ENCODE data around the gene ST3GAL4. TPM values are rescaled to one million over a fixed set of nuclear protein-coding genes. Genes with fewer than 3 reads are reported as not detected.

The ST3GAL4 gene
- polyA plus RNA-seq, 1 of the 3 experiments (the other 2 are of a cell fraction), result 32.0 TPM

DNA sequence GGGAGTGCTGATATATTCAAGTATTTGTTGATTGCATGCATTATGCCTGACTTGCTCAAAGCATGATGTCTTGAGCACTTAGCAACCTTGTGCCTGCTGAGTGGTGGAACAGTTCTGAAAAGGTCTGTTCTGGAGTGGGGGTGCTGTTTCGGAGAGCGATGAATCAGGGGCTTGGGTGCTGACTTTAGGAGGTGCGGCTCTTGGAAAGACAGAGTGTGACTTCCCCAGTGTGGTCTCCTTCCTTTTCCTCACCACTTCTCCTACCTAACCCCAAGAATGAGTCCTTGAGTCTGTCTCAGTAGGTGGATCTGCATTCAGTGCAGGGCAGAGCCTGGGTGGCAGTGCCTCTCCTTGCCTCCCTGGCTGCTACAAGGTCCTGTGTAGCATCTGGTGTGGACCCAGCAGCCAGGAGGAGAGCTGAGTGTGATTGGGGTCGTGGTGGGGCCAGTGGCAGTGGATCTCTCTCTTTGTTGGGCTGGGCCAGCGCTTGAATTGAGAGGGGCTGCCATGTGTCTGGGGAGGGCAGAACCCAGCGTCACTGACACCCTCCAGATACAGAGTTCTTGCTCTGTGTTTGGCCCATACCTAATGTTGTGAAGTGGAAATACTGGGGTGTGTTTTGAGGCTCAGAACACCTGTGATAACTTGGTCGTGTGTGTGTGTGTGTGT lies 35.9 kb downstream of the ST3GAL4 start:
- no peak overlapping the region for H3K9ac ChIP-seq
- H3K4me3 ChIP-seq (ENCODE audit: low read depth in 2 of 2, low read length in 1 of 2), result no peak overlapping the region
- CTCF ChIA-PET, result interaction anchor here (3.1 kb wide), 1 partner anchor 81 kb away, joined by 11 read pairs; no protein-coding TSS in a partner anchor
- H3K9me2 ChIP-seq, result no peaks in the 10 kb centered on the region
- H3K27me3 ChIP-seq (ENCODE audit: insufficient read depth), result no peaks in the 10 kb centered on the region
- H4K20me1 ChIP-seq (ENCODE audit: insufficient read depth), result no peaks in the 10 kb centered on the region
- no peak overlapping the region; a peak in 1 of 4 replicates for H3K27ac ChIP-seq (ENCODE audit: low read depth in 2 of 2, low read length in 1 of 2)
- no peak overlapping the region for H3K4me2 ChIP-seq
- no peaks in the 10 kb centered on the region for H3F3A ChIP-seq (replicated peaks; ENCODE audit: insufficient read depth)
- WGBS (ENCODE audit: low lambda C conversion rate), result 88% methylated on average over 7 of the region's 7 CpGs
- TF ChIP-seq TAF1 (IDR thresholded peaks at IDR 0.05; ENCODE audit: borderline replicate concordance, low read depth, low read length) (no peak), RFX5 (IDR thresholded peaks at IDR 0.05; ENCODE audit: low read length) (no peak), FOXJ3 (CRISPR knock-in tag; IDR thresholded peaks at IDR 0.05) (no peak)
- TF ChIP-seq, protein P1, sequence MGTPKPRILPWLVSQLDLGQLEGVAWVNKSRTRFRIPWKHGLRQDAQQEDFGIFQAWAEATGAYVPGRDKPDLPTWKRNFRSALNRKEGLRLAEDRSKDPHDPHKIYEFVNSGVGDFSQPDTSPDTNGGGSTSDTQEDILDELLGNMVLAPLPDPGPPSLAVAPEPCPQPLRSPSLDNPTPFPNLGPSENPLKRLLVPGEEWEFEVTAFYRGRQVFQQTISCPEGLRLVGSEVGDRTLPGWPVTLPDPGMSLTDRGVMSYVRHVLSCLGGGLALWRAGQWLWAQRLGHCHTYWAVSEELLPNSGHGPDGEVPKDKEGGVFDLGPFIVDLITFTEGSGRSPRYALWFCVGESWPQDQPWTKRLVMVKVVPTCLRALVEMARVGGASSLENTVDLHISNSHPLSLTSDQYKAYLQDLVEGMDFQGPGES (IDR thresholded peaks at IDR 0.05; ENCODE audit: low read depth, low read length), result no peak
- TF ChIP-seq, protein P2, sequence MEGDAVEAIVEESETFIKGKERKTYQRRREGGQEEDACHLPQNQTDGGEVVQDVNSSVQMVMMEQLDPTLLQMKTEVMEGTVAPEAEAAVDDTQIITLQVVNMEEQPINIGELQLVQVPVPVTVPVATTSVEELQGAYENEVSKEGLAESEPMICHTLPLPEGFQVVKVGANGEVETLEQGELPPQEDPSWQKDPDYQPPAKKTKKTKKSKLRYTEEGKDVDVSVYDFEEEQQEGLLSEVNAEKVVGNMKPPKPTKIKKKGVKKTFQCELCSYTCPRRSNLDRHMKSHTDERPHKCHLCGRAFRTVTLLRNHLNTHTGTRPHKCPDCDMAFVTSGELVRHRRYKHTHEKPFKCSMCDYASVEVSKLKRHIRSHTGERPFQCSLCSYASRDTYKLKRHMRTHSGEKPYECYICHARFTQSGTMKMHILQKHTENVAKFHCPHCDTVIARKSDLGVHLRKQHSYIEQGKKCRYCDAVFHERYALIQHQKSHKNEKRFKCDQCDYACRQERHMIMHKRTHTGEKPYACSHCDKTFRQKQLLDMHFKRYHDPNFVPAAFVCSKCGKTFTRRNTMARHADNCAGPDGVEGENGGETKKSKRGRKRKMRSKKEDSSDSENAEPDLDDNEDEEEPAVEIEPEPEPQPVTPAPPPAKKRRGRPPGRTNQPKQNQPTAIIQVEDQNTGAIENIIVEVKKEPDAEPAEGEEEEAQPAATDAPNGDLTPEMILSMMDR (IDR thresholded peaks at IDR 0.05), result no peak
- H3K36me3 ChIP-seq (replicated peaks in 1 of 2; ENCODE audit: control insufficient read depth in 1 of 2, insufficient read depth in 2 of 2, low read length in 1 of 2), result no peaks in the 10 kb centered on the region
- DNase-seq, result no peak
- H3K4me1 ChIP-seq (ENCODE audit: control insufficient read depth in 1 of 2, insufficient read depth in 2 of 2, low read depth in 1 of 2, low read length in 1 of 2), result peaks cover 0 to 56% of the 10 kb centered on the region in 2 experiments; a peak in 1 of 4 replicates
- POLR2A ChIA-PET, result interaction anchor here (1.2 kb wide), 1 partner anchor 18 kb away, joined by 3 read pairs; no protein-coding TSS in a partner anchor
- H3K79me2 ChIP-seq (ENCODE audit: insufficient read depth), result peaks cover 32% of the 10 kb centered on the region; the same call in 1 of the 2 replicates
- H2AFZ ChIP-seq (ENCODE audit: low read depth), result no peak overlapping the region
- H3K9me3 ChIP-seq, result no peaks in the 10 kb centered on the region

DNA sequence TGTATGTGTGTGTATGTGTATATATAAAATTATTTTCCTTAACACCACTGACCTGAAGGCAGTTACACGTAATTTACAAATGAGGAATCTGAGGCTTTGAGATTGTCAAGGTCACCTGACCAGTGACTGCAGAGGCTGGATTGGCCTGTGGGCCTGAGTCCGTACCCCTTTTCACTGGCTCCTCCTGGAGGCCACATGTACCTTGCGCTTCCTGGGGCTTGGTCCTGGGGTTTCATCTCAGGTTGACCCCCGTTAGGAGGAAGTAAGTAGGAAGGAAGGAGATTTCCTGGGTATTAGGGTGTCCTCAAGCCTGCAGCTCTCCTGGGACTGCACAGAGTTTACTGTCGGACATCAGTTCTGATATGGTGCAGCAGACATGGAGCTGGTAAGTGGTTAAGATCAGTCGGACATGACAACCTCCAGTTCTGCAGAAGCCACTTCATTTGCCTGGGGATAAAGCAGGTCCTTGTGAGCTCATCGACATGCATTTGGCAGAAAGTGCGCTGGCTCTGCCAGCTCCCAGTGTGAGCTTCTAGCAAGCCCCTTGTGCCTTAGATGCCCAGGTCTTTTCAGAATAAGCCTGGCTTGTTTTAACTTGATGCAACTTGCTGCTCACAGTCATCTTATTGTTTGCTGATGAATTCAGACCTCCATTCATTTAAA lies 36.6 kb downstream of the ST3GAL4 start:
- ChIA-PET CTCF (interaction anchor here (1.0 to 3.1 kb wide), 3 partner anchors 9 to 88 kb away, joined by 3 to 11 read pairs (median 3); no protein-coding TSS in a partner anchor), POLR2A (interaction anchor here (0.9 to 1.2 kb wide), 2 partner anchors 19 to 46 kb away, joined by 3 read pairs; no protein-coding TSS in a partner anchor)
- no peaks in the 10 kb centered on the region for H3K9me3 ChIP-seq
- no peak overlapping the region for H3K4me3 ChIP-seq (ENCODE audit: low read depth in 2 of 2, low read length in 1 of 2)
- no peak overlapping the region for H3K4me2 ChIP-seq
- H4K20me1 ChIP-seq (ENCODE audit: insufficient read depth), result no peaks in the 10 kb centered on the region
- no peaks in the 10 kb centered on the region for H3F3A ChIP-seq (replicated peaks; ENCODE audit: insufficient read depth)
- H3K36me3 ChIP-seq (replicated peaks in 1 of 2; ENCODE audit: control insufficient read depth in 1 of 2, insufficient read depth in 2 of 2, low read length in 1 of 2), result no peaks in the 10 kb centered on the region
- peak overlapping the region in 1 of 2 experiments; percentile 39; a peak in 1 of 4 replicates for H3K27ac ChIP-seq (ENCODE audit: low read depth in 2 of 2, low read length in 1 of 2)
- DNase-seq, result no peak
- H2AFZ ChIP-seq (ENCODE audit: low read depth), result no peak overlapping the region
- peaks cover 31% of the 10 kb centered on the region; the same call in 1 of the 2 replicates for H3K79me2 ChIP-seq (ENCODE audit: insufficient read depth)
- H3K9me2 ChIP-seq, result no peaks in the 10 kb centered on the region
- H3K9ac ChIP-seq, result no peak overlapping the region
- TF ChIP-seq, protein P3, sequence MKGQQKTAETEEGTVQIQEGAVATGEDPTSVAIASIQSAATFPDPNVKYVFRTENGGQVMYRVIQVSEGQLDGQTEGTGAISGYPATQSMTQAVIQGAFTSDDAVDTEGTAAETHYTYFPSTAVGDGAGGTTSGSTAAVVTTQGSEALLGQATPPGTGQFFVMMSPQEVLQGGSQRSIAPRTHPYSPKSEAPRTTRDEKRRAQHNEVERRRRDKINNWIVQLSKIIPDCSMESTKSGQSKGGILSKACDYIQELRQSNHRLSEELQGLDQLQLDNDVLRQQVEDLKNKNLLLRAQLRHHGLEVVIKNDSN (IDR thresholded peaks at IDR 0.05; ENCODE audit: borderline replicate concordance, low read depth), result peak; percentile 13; the same call in 1 of the 2 replicates
- TF ChIP-seq, protein P2 (IDR thresholded peaks at IDR 0.05), result peak; percentile 26; the same call in 1 of the 2 replicates
- TF ChIP-seq TEAD4 (IDR thresholded peaks at IDR 0.05; ENCODE audit: borderline replicate concordance, insufficient read depth) (no peak), RAD21 (IDR thresholded peaks at IDR 0.05; ENCODE audit: low read length) (peak; percentile 46)
- H3K4me1 ChIP-seq (ENCODE audit: control insufficient read depth in 1 of 2, insufficient read depth in 2 of 2, low read depth in 1 of 2, low read length in 1 of 2), result peaks cover 0 to 49% of the 10 kb centered on the region in 2 experiments; a peak in 1 of 4 replicates
- H3K27me3 ChIP-seq (ENCODE audit: insufficient read depth), result no peaks in the 10 kb centered on the region
- 90% methylated on average over 5 of the region's 8 CpGs for WGBS (ENCODE audit: low lambda C conversion rate)
